MM.1S (cell line): ENCODE results near the gene PHPT1.

Experiments used
- DNase-seq: peaks from one replicate; pipeline ENCODE4 v3.0.0-alpha.2; 2015
- H2AFZ ChIP-seq: fragments of 300-600 bp; sonication (generic); 2 replicates; pipeline ENCODE4 v1.6.0; 2016; ENCODE audit warnings: antibody characterized with exemption, low read length
- H3F3A ChIP-seq: fragments of 300-600 bp; sonication (generic); 2 replicates; pipeline ENCODE4 v1.6.1; 2016; ENCODE audit warnings: mild to moderate bottlenecking, antibody characterized with exemption, low read length, moderate library complexity, mixed read lengths; ENCODE audit not compliant: insufficient read depth
- H3K27ac ChIP-seq: fragments of 300-600 bp; sonication (generic); 2 replicates; pipeline ENCODE4 v1.5.1; 2016; ENCODE audit warnings: mild to moderate bottlenecking, low read length
- H3K27me3 ChIP-seq: fragments of 300-600 bp; sonication (generic); replicated peaks from 2 replicates; pipeline ENCODE4 v1.6.0; 2016; ENCODE audit warnings: low read length; ENCODE audit not compliant: insufficient read depth
- H3K36me3 ChIP-seq: fragments of 300-600 bp; sonication (generic); replicated peaks from 2 replicates; pipeline ENCODE4 v1.6.1; 2016; ENCODE audit warnings: mild to moderate bottlenecking, low read length, mixed read lengths; ENCODE audit not compliant: insufficient read depth
- H3K4me1 ChIP-seq: fragments of 300-600 bp; sonication (generic); 2 replicates; pipeline ENCODE4 v1.6.1; 2016; ENCODE audit warnings: low read length, mixed read lengths
- H3K4me2 ChIP-seq: fragments of 300-600 bp; sonication (generic); 2 replicates; pipeline ENCODE4 v1.6.0; 2016; ENCODE audit warnings: low read depth, low read length
- H3K4me3 ChIP-seq: fragments of 300-600 bp; sonication (generic); 2 replicates; pipeline ENCODE4 v1.5.1; 2016; ENCODE audit warnings: low read length, mixed read lengths
- H3K79me2 ChIP-seq: fragments of 300-600 bp; sonication (generic); 2 replicates; pipeline ENCODE4 v1.6.1; 2016; ENCODE audit warnings: mixed run types, low read length, mixed read lengths
- H3K9ac ChIP-seq: fragments of 300-600 bp; sonication (generic); 2 replicates; pipeline ENCODE4 v1.6.1; 2016; ENCODE audit warnings: low read length, mixed read lengths
- H3K9me2 ChIP-seq: fragments of 300-600 bp; sonication (generic); replicated peaks from 2 replicates; pipeline ENCODE4 v1.6.1; 2016; ENCODE audit warnings: mild to moderate bottlenecking, low read length, mixed read lengths; ENCODE audit not compliant: insufficient read depth
- H3K9me3 ChIP-seq: fragments of 300-600 bp; sonication (generic); replicated peaks from 2 replicates; pipeline ENCODE4 v1.6.1; 2016; ENCODE audit warnings: mild to moderate bottlenecking, low read length, mixed read lengths; ENCODE audit not compliant: insufficient read depth
- H4K20me1 ChIP-seq: fragments of 300-600 bp; sonication (generic); 2 replicates; pipeline ENCODE4 v1.6.1; 2016; ENCODE audit warnings: mild to moderate bottlenecking, low read length, moderate library complexity, mixed read lengths; ENCODE audit not compliant: insufficient read depth
- CTCF ChIP-seq: fragments of 300-600 bp; sonication (generic); IDR thresholded peaks from 2 replicates; pipeline ENCODE4 v1.5.1; 2016; ENCODE audit warnings: antibody characterized with exemption, low read length, mixed read lengths
- EZH2 ChIP-seq: fragments of 300-600 bp; sonication (generic); optimal IDR thresholded peaks from 2 replicates; pipeline ENCODE3; 2017; ENCODE audit warnings: low read depth, mild to moderate bottlenecking, antibody characterized with exemption, low read length, mixed read lengths
- EZH2phosphoT487 ChIP-seq: fragments of 300-600 bp; sonication (generic); IDR thresholded peaks from 2 replicates; pipeline ENCODE4 v1.6.1; 2018; ENCODE audit warnings: antibody characterized with exemption, low read length

The PHPT1 gene

GRCh38 chr9:136857581-136858412, 8.6 kb downstream of the PHPT1 start:
- no peak overlapping the region for H3K9ac ChIP-seq
- no peak overlapping the region for H3K27ac ChIP-seq
- no peaks in the 10 kb centered on the region for H3K9me3 ChIP-seq
- DNase-seq, result no peak
- no peaks in the 10 kb centered on the region for H3K27me3 ChIP-seq
- no peaks in the 10 kb centered on the region for H3K4me1 ChIP-seq
- no peaks in the 10 kb centered on the region for H3K36me3 ChIP-seq
- H3F3A ChIP-seq, result no peaks in the 10 kb centered on the region
- H2AFZ ChIP-seq, result no peak overlapping the region
- no peaks in the 10 kb centered on the region for H4K20me1 ChIP-seq
- TF ChIP-seq EZH2 (no peak), EZH2phosphoT487 (no peak), CTCF (no peak)
- H3K4me3 ChIP-seq, result no peak overlapping the region
- no peaks in the 10 kb centered on the region for H3K9me2 ChIP-seq
- H3K79me2 ChIP-seq, result peaks cover 5% of the 10 kb centered on the region; the same call in 1 of the 2 replicates
- H3K4me2 ChIP-seq, result no peak overlapping the region

GRCh38 chr9:136858452-136858843, 9.2 kb downstream of the PHPT1 start:
- Histone ChIP-seq H2AFZ (no peak overlapping the region), H3K9me3 (no peaks in the 10 kb centered on the region), H3K36me3 (no peaks in the 10 kb centered on the region; the same call in 1 of the 2 replicates), H3K9me2 (no peaks in the 10 kb centered on the region), H3K4me1 (no peaks in the 10 kb centered on the region), H3K4me3 (no peak overlapping the region), H4K20me1 (no peaks in the 10 kb centered on the region), H3K79me2 (peaks cover 11% of the 10 kb centered on the region), H3K27me3 (no peaks in the 10 kb centered on the region), H3K4me2 (no peak overlapping the region), H3F3A (no peaks in the 10 kb centered on the region), H3K27ac (no peak overlapping the region), H3K9ac (no peak overlapping the region)
- TF ChIP-seq CTCF (no peak), EZH2phosphoT487 (no peak), EZH2 (no peak)
- DNase-seq, result no peak

- Histone ChIP-seq H3K9ac (no peak overlapping the region), H3K79me2 (peaks cover 18% of the 10 kb centered on the region), H3K4me2 (no peak overlapping the region), H3K9me2 (no peaks in the 10 kb centered on the region), H2AFZ (no peak overlapping the region), H3K27me3 (no peaks in the 10 kb centered on the region), H3K4me3 (no peak overlapping the region), H4K20me1 (no peaks in the 10 kb centered on the region), H3K4me1 (no peaks in the 10 kb centered on the region), H3K27ac (no peak overlapping the region), H3K36me3 (no peaks in the 10 kb centered on the region; the same call in 1 of the 2 replicates), H3F3A (no peaks in the 10 kb centered on the region), H3K9me3 (no peaks in the 10 kb centered on the region)
- no peak for TF ChIP-seq EZH2phosphoT487
- TF ChIP-seq CTCF, result no peak
- no peak for TF ChIP-seq EZH2
- DNase-seq, result no peak
Observed at GRCh38 chr9:136858844-136859757, 9.9 kb downstream of the PHPT1 start.
